Ishikawa (cell line): ENCODE data around the gene COL13A1.

Experiments
- EGR1 ChIP-seq: IDR thresholded peaks from 2 replicates; pipeline ENCODE4 v1.6.1; 2012
- EP300 ChIP-seq: IDR thresholded peaks from 2 replicates; pipeline ENCODE4 v1.6.1; 2012; ENCODE audit warnings: borderline replicate concordance
- FOXM1 ChIP-seq: IDR thresholded peaks from 2 replicates; pipeline ENCODE4 v1.6.1; 2012; ENCODE audit warnings: low read depth, borderline replicate concordance
- RAD21 ChIP-seq: IDR thresholded peaks from 2 replicates; pipeline ENCODE4 v1.6.1; 2012; ENCODE audit warnings: low read depth
- TCF12 ChIP-seq: IDR thresholded peaks from 2 replicates; pipeline ENCODE4 v1.6.1; 2012; ENCODE audit warnings: low read depth
- YY1 ChIP-seq: IDR thresholded peaks from 2 replicates; pipeline ENCODE4 v1.6.1; 2012; ENCODE audit warnings: low read depth
- TF ChIP-seq, protein P1 (sequence below): IDR thresholded peaks from 2 replicates; pipeline ENCODE4 v1.6.1; 2012; ENCODE audit warnings: low read depth, mild to moderate bottlenecking
- TF ChIP-seq, protein P2 (sequence below): IDR thresholded peaks from 2 replicates; pipeline ENCODE4 v1.6.1; 2012
- TF ChIP-seq, protein P3 (sequence below): IDR thresholded peaks from 2 replicates; pipeline ENCODE4 v1.6.1; 2012

DNA sequence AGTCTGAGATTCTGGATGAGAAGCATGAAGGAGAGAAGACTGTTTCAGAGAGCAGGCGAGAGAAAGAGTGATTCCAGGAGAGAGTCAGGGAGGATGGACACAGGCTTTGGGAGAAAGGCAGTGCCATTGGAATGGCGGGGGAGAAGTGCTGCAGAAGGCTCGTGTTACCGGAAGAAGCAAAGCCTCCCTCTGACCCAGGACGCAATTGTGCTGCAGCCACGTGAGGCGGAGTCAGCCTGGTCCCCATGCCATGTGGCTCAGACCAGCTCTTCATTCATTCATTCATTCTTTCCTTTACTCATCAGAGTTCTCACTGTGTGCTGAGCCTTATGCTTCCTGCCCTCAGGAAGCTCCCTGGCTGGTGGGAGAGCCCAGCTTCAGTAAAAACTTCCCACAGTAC lies 49.2 kb upstream of the COL13A1 start:
- TF ChIP-seq TCF12 (no peak), RAD21 (no peak), EP300 (no peak), FOXM1 (no peak), YY1 (no peak), EGR1 (no peak)
- TF ChIP-seq, protein P1, sequence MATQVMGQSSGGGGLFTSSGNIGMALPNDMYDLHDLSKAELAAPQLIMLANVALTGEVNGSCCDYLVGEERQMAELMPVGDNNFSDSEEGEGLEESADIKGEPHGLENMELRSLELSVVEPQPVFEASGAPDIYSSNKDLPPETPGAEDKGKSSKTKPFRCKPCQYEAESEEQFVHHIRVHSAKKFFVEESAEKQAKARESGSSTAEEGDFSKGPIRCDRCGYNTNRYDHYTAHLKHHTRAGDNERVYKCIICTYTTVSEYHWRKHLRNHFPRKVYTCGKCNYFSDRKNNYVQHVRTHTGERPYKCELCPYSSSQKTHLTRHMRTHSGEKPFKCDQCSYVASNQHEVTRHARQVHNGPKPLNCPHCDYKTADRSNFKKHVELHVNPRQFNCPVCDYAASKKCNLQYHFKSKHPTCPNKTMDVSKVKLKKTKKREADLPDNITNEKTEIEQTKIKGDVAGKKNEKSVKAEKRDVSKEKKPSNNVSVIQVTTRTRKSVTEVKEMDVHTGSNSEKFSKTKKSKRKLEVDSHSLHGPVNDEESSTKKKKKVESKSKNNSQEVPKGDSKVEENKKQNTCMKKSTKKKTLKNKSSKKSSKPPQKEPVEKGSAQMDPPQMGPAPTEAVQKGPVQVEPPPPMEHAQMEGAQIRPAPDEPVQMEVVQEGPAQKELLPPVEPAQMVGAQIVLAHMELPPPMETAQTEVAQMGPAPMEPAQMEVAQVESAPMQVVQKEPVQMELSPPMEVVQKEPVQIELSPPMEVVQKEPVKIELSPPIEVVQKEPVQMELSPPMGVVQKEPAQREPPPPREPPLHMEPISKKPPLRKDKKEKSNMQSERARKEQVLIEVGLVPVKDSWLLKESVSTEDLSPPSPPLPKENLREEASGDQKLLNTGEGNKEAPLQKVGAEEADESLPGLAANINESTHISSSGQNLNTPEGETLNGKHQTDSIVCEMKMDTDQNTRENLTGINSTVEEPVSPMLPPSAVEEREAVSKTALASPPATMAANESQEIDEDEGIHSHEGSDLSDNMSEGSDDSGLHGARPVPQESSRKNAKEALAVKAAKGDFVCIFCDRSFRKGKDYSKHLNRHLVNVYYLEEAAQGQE = no peak
- TF ChIP-seq, protein P2, sequence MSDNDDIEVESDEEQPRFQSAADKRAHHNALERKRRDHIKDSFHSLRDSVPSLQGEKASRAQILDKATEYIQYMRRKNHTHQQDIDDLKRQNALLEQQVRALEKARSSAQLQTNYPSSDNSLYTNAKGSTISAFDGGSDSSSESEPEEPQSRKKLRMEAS = no peak
- TF ChIP-seq, protein P3, sequence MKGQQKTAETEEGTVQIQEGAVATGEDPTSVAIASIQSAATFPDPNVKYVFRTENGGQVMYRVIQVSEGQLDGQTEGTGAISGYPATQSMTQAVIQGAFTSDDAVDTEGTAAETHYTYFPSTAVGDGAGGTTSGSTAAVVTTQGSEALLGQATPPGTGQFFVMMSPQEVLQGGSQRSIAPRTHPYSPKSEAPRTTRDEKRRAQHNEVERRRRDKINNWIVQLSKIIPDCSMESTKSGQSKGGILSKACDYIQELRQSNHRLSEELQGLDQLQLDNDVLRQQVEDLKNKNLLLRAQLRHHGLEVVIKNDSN = no peak
